ENCODE data around the gene SYP.

- TF ChIP-seq POLR2AphosphoS5 (IDR thresholded peaks at IDR 0.05; ENCODE audit: borderline replicate concordance, low read depth, low read length) (no peak), EZH2 (IDR thresholded peaks at IDR 0.05) (no peak)
Observed at GRCh38 chrX:49221868-49222267, 21.9 kb upstream of the SYP start.

All from SK-N-MC (cell line).